Stimulated activated CD8-positive, alpha-beta memory T cell treated with anti-CD3 and anti-CD28 coated beads, Interleukin-4, amount 100 ng/mL, for 48 hours (primary cell): ENCODE data around the gene MAP3K1.

ENCODE experiments used
- DNase-seq: peaks from one replicate; pipeline ENCODE4 v3.0.0-alpha.2; 2020

Gene MAP3K1

GRCh38 chr5:56850423-56850822, 35.1 kb downstream of the MAP3K1 start:
- DNase-seq: no peak

- DNase-seq: no peak
These were observed 36.1 kb downstream of the MAP3K1 start for GRCh38 chr5:56851258-56851941.

- no peak for DNase-seq
These were observed 37.1 kb downstream of the MAP3K1 start for GRCh38 chr5:56852228-56853000.

GRCh38 chr5:56853698-56854097, 38.3 kb downstream of the MAP3K1 start:
- no peak for DNase-seq

GRCh38 chr5:56854920-56855319, 39.6 kb downstream of the MAP3K1 start:
- DNase-seq: no peak

- no peak for DNase-seq
These were observed 41.3 kb downstream of the MAP3K1 start for GRCh38 chr5:56856541-56857178.

GRCh38 chr5:56858777-56859442, 43.6 kb downstream of the MAP3K1 start:
- DNase-seq: no peak

- DNase-seq: no peak
These were observed 46.6 kb downstream of the MAP3K1 start for GRCh38 chr5:56861893-56862485.

- no peak for DNase-seq
These were observed 47.6 kb downstream of the MAP3K1 start for GRCh38 chr5:56862909-56863308.

- no peak for DNase-seq
These were observed 56.4 kb downstream of the MAP3K1 start for GRCh38 chr5:56871777-56872176.

GRCh38 chr5:56873056-56873455, 57.7 kb downstream of the MAP3K1 start:
- no peak for DNase-seq

GRCh38 chr5:56876327-56876726, 61.0 kb downstream of the MAP3K1 start:
- no peak for DNase-seq

- no peak for DNase-seq
These were observed 66.2 kb downstream of the MAP3K1 start for GRCh38 chr5:56881571-56881970.

GRCh38 chr5:56893251-56893951, 78.1 kb downstream of the MAP3K1 start:
- DNase-seq: no peak

GRCh38 chr5:56896763-56897162, 81.4 kb downstream of the MAP3K1 start:
- no peak for DNase-seq

- no peak for DNase-seq
These were observed 82.9 kb downstream of the MAP3K1 start for GRCh38 chr5:56898213-56898612.

GRCh38 chr5:56900395-56900794, 85.0 kb downstream of the MAP3K1 start:
- DNase-seq: no peak

- DNase-seq: no peak
These were observed 85.7 kb downstream of the MAP3K1 start for GRCh38 chr5:56900858-56901578.

- DNase-seq: no peak
These were observed 93.6 kb downstream of the MAP3K1 start for GRCh38 chr5:56908942-56909293.

GRCh38 chr5:56909294-56910209, 94.2 kb downstream of the MAP3K1 start, which contains the start of gene SETD9:
Gene SETD9, plus strand, starts transcription at chr5:56909596. Its CDS starts 50 bp downstream, at chr5:56909646.
- DNase-seq: peak; percentile 96
